ENCODE measurements around the gene S1PR1.

DNA sequence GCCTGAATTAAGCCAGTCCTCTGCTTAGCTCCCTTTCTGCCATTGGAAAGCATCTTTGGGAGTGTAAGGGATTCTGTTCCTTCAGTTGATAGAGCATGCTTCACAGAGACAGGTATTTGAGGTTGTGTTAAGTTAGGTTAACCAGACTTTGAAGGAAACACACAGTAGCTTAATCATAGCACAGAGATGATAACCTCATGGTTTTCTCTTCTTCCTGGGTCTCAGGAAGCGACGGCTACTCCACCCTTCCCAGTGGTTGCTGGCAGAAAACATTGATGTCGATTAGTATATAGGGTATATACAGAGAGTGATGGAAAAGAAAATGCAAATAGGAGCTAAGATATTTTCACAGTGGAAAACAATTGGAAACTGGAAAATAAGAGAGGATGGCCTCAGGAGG lies 42.0 kb downstream of the S1PR1 start:
- no peak for TF ChIP-seq TAF1 (IDR thresholded peaks at IDR 0.05; ENCODE audit: borderline replicate concordance, insufficient read depth, low read length)
- TF ChIP-seq FOXP2 (optimal IDR thresholded peaks at IDR 0.05; ENCODE audit: borderline replicate concordance, extremely low read depth, extremely low read length, insufficient read depth): no peak
- TF ChIP-seq POLR2AphosphoS5 (IDR thresholded peaks at IDR 0.05; ENCODE audit: low read depth, low read length): no peak
- TF ChIP-seq SIN3A (IDR thresholded peaks at IDR 0.05; ENCODE audit: borderline replicate concordance, insufficient read depth, low read length): no peak
